PC-9 (cell line): ENCODE results near the gene GEMIN8. TPM values are rescaled to one million over a fixed set of nuclear protein-coding genes. Genes with fewer than 3 reads are reported as not detected.

Experiments
- BruUV-seq: library from RNA; stranded (reverse); fragments of 400-500 nt; replicated peaks from 2 replicates; lab custom pipeline; 2021; lab: Mats Ljungman, UMichigan
- CTCF ChIA-PET: fragments of 300-600 bp; sonication (Branson Sonifier 250); formaldehyde crosslinking; loops from one replicate; lab custom pipeline; 2022; ENCODE audit warnings: antibody characterized with exemption; lab: Charles Lee
- POLR2A ChIA-PET: fragments of 300-600 bp; sonication (Branson Sonifier 250); formaldehyde crosslinking; loops from one replicate; lab custom pipeline; 2022; ENCODE audit warnings: antibody characterized with exemption; ENCODE audit not compliant: unreplicated experiment; lab: Charles Lee
- DNase-seq, 2 experiments: peaks; one replicate each; pipeline versions ENCODE4 v3.0.0 to v3.0.0-alpha.2; 2015 to 2022; ENCODE audit warnings: mixed read lengths in 1 of 2
- H2AFZ ChIP-seq: fragments of 200-600 bp; sonication (generic); 2 replicates; pipeline ENCODE4 v1.8.1; 2017; ENCODE audit warnings: antibody characterized with exemption
- H3F3A ChIP-seq: fragments of 200-600 bp; sonication (generic); 2 replicates; pipeline ENCODE4 v1.8.1; 2017; ENCODE audit warnings: antibody characterized with exemption, mild to moderate bottlenecking, low read depth; ENCODE audit not compliant: insufficient read depth
- H3K27ac ChIP-seq: fragments of 200-600 bp; sonication (generic); 2 replicates; pipeline ENCODE4 v1.6.1; 2016; ENCODE audit warnings: mixed run types
- H3K27me3 ChIP-seq: fragments of 200-600 bp; sonication (generic); 2 replicates; pipeline ENCODE4 v1.6.1; 2016; ENCODE audit warnings: low read depth, mixed run types; ENCODE audit not compliant: insufficient read depth
- H3K36me3 ChIP-seq: fragments of 200-600 bp; sonication (generic); 2 replicates; pipeline ENCODE4 v1.6.1; 2016; ENCODE audit warnings: low read depth, mixed run types
- H3K4me1 ChIP-seq: fragments of 200-600 bp; sonication (generic); replicated peaks from 2 replicates; pipeline ENCODE4 v1.6.1; 2016; ENCODE audit warnings: mixed run types; ENCODE audit not compliant: insufficient read depth
- H3K4me2 ChIP-seq: fragments of 200-600 bp; sonication (generic); 2 replicates; pipeline ENCODE4 v1.6.1; 2017; ENCODE audit warnings: mixed run types
- H3K4me3 ChIP-seq: fragments of 200-600 bp; sonication (generic); 2 replicates; pipeline ENCODE4 v1.6.1; 2016; ENCODE audit warnings: mixed run types
- H3K79me2 ChIP-seq: fragments of 200-600 bp; sonication (generic); 2 replicates; pipeline ENCODE4 v1.6.1; 2017; ENCODE audit warnings: low read depth, mixed run types
- H3K9me2 ChIP-seq: fragments of 200-600 bp; sonication (generic); 2 replicates; pipeline ENCODE4 v1.8.1; 2017; ENCODE audit warnings: mild to moderate bottlenecking; ENCODE audit not compliant: insufficient read depth
- H3K9me3 ChIP-seq: fragments of 200-600 bp; sonication (generic); 2 replicates; pipeline ENCODE4 v1.8.1; 2016; ENCODE audit warnings: low read depth; ENCODE audit not compliant: insufficient read depth
- H4K20me1 ChIP-seq: fragments of 200-600 bp; sonication (generic); 2 replicates; pipeline ENCODE4 v1.8.1; 2017; ENCODE audit not compliant: insufficient read depth
- EZH2 ChIP-seq: fragments of 200-600 bp; sonication (generic); IDR thresholded peaks from 2 replicates; pipeline ENCODE4 v1.8.0; 2017; ENCODE audit warnings: antibody characterized with exemption, low read depth
- intact Hi-C: fragments of 100-400 bp; cut with micrococcal nuclease; formaldehyde crosslinking; loops from one replicate; pipeline ENCODE4 v1.10.0; 2022; ENCODE audit not compliant: unreplicated experiment
- total RNA-seq: library from RNA; stranded (reverse); gene quantifications from 2 replicates; pipeline ENCODE4 v1.2.3, GENCODE V29; 2021
- TF ChIP-seq, protein P1 (sequence below): fragments of 200-600 bp; sonication (generic); conservative IDR thresholded peaks from 2 replicates; pipeline ENCODE4 v1.6.1; 2017; ENCODE audit warnings: mixed run types, antibody characterized with exemption, mild to moderate bottlenecking, moderate library complexity

Gene GEMIN8
- total RNA-seq, 1 experiment from 2014 or later = 18.8 TPM

GRCh38 chrX:13983734-13984133 is 46.0 kb downstream of the GEMIN8 start:
- no peaks in the 10 kb centered on the region for H3F3A ChIP-seq
- intact Hi-C loops = no loop called here
- POLR2A ChIA-PET = no interaction called here
- H3K27ac ChIP-seq = no peak overlapping the region
- H3K4me3 ChIP-seq = no peak overlapping the region
- no peaks in the 10 kb centered on the region for H3K36me3 ChIP-seq
- no peaks in the 10 kb centered on the region for H4K20me1 ChIP-seq
- no peaks in the 10 kb centered on the region for H3K4me1 ChIP-seq
- no peaks in the 10 kb centered on the region; the same call in 1 of the 2 replicates for H3K27me3 ChIP-seq
- no peak overlapping the region for H3K4me2 ChIP-seq
- CTCF ChIA-PET = no interaction called here
- no TSS peak for BruUV-seq
- DNase-seq = no peak
- no peaks in the 10 kb centered on the region for H3K9me2 ChIP-seq
- no peak overlapping the region for H2AFZ ChIP-seq
- H3K9me3 ChIP-seq = no peaks in the 10 kb centered on the region
- H3K79me2 ChIP-seq = no peaks in the 10 kb centered on the region
- TF ChIP-seq, protein P1, sequence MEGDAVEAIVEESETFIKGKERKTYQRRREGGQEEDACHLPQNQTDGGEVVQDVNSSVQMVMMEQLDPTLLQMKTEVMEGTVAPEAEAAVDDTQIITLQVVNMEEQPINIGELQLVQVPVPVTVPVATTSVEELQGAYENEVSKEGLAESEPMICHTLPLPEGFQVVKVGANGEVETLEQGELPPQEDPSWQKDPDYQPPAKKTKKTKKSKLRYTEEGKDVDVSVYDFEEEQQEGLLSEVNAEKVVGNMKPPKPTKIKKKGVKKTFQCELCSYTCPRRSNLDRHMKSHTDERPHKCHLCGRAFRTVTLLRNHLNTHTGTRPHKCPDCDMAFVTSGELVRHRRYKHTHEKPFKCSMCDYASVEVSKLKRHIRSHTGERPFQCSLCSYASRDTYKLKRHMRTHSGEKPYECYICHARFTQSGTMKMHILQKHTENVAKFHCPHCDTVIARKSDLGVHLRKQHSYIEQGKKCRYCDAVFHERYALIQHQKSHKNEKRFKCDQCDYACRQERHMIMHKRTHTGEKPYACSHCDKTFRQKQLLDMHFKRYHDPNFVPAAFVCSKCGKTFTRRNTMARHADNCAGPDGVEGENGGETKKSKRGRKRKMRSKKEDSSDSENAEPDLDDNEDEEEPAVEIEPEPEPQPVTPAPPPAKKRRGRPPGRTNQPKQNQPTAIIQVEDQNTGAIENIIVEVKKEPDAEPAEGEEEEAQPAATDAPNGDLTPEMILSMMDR = no peak
- TF ChIP-seq EZH2 = no peak

- POLR2A ChIA-PET = no interaction called here
- TF ChIP-seq EZH2 = no peak
- TF ChIP-seq, protein P1 = no peak
- CTCF ChIA-PET = no interaction called here
- H3F3A ChIP-seq = no peaks in the 10 kb centered on the region
- H3K27ac ChIP-seq = no peak overlapping the region
- no peaks in the 10 kb centered on the region for H3K9me2 ChIP-seq
- no peaks in the 10 kb centered on the region for H3K4me1 ChIP-seq
- H3K4me3 ChIP-seq = no peak overlapping the region
- no peaks in the 10 kb centered on the region for H3K79me2 ChIP-seq
- no peak overlapping the region for H3K4me2 ChIP-seq
- H3K9me3 ChIP-seq = no peaks in the 10 kb centered on the region
- no peaks in the 10 kb centered on the region for H4K20me1 ChIP-seq
- no peak overlapping the region for H2AFZ ChIP-seq
- no peak for DNase-seq
- BruUV-seq = no TSS peak
- intact Hi-C loops = no loop called here
- no peaks in the 10 kb centered on the region for H3K36me3 ChIP-seq
- H3K27me3 ChIP-seq = no peaks in the 10 kb centered on the region
Observed at GRCh38 chrX:13968198-13968597, 61.5 kb downstream of the GEMIN8 start.

DNA sequence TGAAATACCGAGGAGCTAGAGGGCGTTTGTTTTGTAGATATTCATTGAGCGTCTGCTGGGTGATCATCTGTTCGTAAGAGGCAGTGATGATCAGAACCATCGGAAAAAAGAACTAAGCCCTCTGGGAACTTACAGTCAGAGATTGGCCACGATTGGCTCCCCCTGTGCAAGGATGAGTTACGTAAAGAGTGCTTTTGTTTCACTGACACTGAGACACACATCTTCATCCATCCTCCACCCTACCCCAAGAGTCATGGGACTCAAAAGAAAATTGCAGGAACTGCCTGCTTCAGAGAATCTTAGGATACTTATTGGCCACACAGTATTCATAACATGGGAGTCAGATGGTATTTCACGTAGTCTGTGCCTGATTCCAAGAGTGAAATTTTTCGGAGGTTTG is 62.1 kb downstream of the GEMIN8 start:
- H3K79me2 ChIP-seq = no peaks in the 10 kb centered on the region
- no peaks in the 10 kb centered on the region for H4K20me1 ChIP-seq
- H3K4me1 ChIP-seq = no peaks in the 10 kb centered on the region
- H3K36me3 ChIP-seq = no peaks in the 10 kb centered on the region
- BruUV-seq = no TSS peak
- no peaks in the 10 kb centered on the region for H3K9me2 ChIP-seq
- H3K9me3 ChIP-seq = no peaks in the 10 kb centered on the region
- intact Hi-C loops = no loop called here
- no peak overlapping the region for H3K27ac ChIP-seq
- H2AFZ ChIP-seq = no peak overlapping the region
- TF ChIP-seq, protein P1 = no peak
- TF ChIP-seq EZH2 = no peak
- no peak overlapping the region for H3K4me3 ChIP-seq
- H3K4me2 ChIP-seq = no peak overlapping the region
- no peaks in the 10 kb centered on the region for H3F3A ChIP-seq
- no peak for DNase-seq
- no peaks in the 10 kb centered on the region for H3K27me3 ChIP-seq
- POLR2A ChIA-PET = no interaction called here
- CTCF ChIA-PET = no interaction called here
